K562 (cell line): ENCODE results near the gene GMPR. TPM values are rescaled to one million over a fixed set of nuclear protein-coding genes. Genes with fewer than 3 reads are reported as not detected.
A peak's percentile ranks its signal among the peaks of the same experiment; 100 is the strongest.

Source experiments
- BCL6 ChIP-seq: fragments of 250-450 bp; sonication (Bioruptor Pico); IDR thresholded peaks from 2 replicates; pipeline ENCODE4 v1.4.0; 2020
- CBFA2T3 ChIP-seq: fragments of 450-650 bp; IDR thresholded peaks from 2 replicates; pipeline ENCODE4 v1.6.1; 2017
- CHAMP1 ChIP-seq: fragments of 450-650 bp; IDR thresholded peaks from 2 replicates; pipeline ENCODE4 v1.6.1; 2016; ENCODE audit warnings: mild to moderate bottlenecking
- FOXA3 ChIP-seq, 2 experiments: fragments of 450-650 bp in 1 of 2; sonication (generic) in 1 of 2; formaldehyde crosslinking; IDR thresholded peaks in 1 of 2; conservative IDR thresholded peaks in 1 of 2; 2 replicates each; pipeline versions ENCODE4 v1.4.0 to v1.8.0; 2020 to 2022; ENCODE audit warnings: mild to moderate bottlenecking in 2 of 2, missing genetic modification reagents in 1 of 2
- KAT7 ChIP-seq: sonication (generic); formaldehyde crosslinking; IDR thresholded peaks from 2 replicates; pipeline ENCODE4 v1.8.0; 2022; ENCODE audit warnings: missing genetic modification reagents, mild to moderate bottlenecking, borderline replicate concordance
- KDM5B ChIP-seq: fragments of 200-600 bp; sonication (generic); IDR thresholded peaks from 2 replicates; pipeline ENCODE4 v1.6.1; 2012; ENCODE audit warnings: low read depth, mild to moderate bottlenecking, moderate library complexity, low read length, control low read depth, inconsistent platforms; ENCODE audit not compliant: insufficient replicate concordance
- MCM7 ChIP-seq, 2 experiments: fragments of 450-650 bp; IDR thresholded peaks; 2 replicates each; pipeline ENCODE4 v1.6.1; 2016 to 2018
- MLLT1 ChIP-seq, 2 experiments: fragments of 450-650 bp; IDR thresholded peaks; 2 replicates each; pipeline ENCODE4 v1.6.1; 2016
- NFATC3 ChIP-seq: fragments of 450-650 bp; IDR thresholded peaks from 2 replicates; pipeline ENCODE4 v1.6.1; 2017; ENCODE audit warnings: mild to moderate bottlenecking
- POLR2A ChIP-seq: fragments of 450-650 bp; conservative IDR thresholded peaks from 2 replicates; pipeline ENCODE4 v1.6.1; 2016
- POLR2AphosphoS5 ChIP-seq: IDR thresholded peaks from 2 replicates; pipeline ENCODE4 v1.6.1; 2011; ENCODE audit warnings: mild to moderate bottlenecking, low read depth, low read length, moderate library complexity; ENCODE audit not compliant: control insufficient read depth, insufficient read depth
- RHOXF2B ChIP-seq: fragments of 250-450 bp; sonication (Bioruptor Pico); conservative IDR thresholded peaks from 2 replicates; pipeline ENCODE4 v1.5.1; 2021
- SETDB1 ChIP-seq: IDR thresholded peaks from one replicate; pipeline ENCODE4 v1.6.1; 2012; ENCODE audit warnings: low read length, control low read depth, inconsistent platforms
- SRSF1 ChIP-seq: fragments of 200-400 bp; formaldehyde crosslinking; IDR thresholded peaks from 2 replicates; pipeline ENCODE4 v1.6.1; 2017; ENCODE audit warnings: mild to moderate bottlenecking, low read depth, low read length, moderate library complexity
- TAF7 ChIP-seq: fragments of 450-650 bp; IDR thresholded peaks from 2 replicates; pipeline ENCODE4 v1.6.1; 2016; ENCODE audit warnings: missing genetic modification characterization, missing compliant biosample characterization
- TARDBP ChIP-seq: fragments of 450-650 bp; IDR thresholded peaks from 2 replicates; pipeline ENCODE4 v1.6.1; 2016
- ZNF134 ChIP-seq: fragments of 250-450 bp; sonication (Bioruptor Pico); conservative IDR thresholded peaks from 2 replicates; pipeline ENCODE4 v1.4.0; 2020
- ZNF143 ChIP-seq: sonication (generic); formaldehyde crosslinking; IDR thresholded peaks from 2 replicates; pipeline ENCODE4 v1.9.0; 2022; ENCODE audit warnings: mild to moderate bottlenecking, missing genetic modification reagents
- ZNF212 ChIP-seq: fragments of 450-650 bp; formaldehyde crosslinking; IDR thresholded peaks from 2 replicates; pipeline ENCODE4 v1.4.0; 2020; ENCODE audit warnings: mild to moderate bottlenecking
- ZNF41 ChIP-seq: fragments of 250-450 bp; sonication (Bioruptor Pico); conservative IDR thresholded peaks from 2 replicates; pipeline ENCODE4 v1.4.0; 2020; ENCODE audit warnings: mild to moderate bottlenecking
- ZNF584 ChIP-seq: fragments of 200-800 bp; sonication (Bioruptor generic); IDR thresholded peaks from 2 replicates; pipeline ENCODE4 v1.6.1; 2016; ENCODE audit warnings: low read depth, mild to moderate bottlenecking, missing genetic modification characterization, missing compliant biosample characterization
- ZNF785 ChIP-seq: fragments of 250-450 bp; sonication (Bioruptor Pico); IDR thresholded peaks from 2 replicates; pipeline ENCODE4 v1.4.0; 2020; ENCODE audit warnings: mild to moderate bottlenecking
- polyA plus RNA-seq, 8 experiments: library from polyadenylated mRNA; depleted of rRNA in 4 of 8; stranded (reverse) in 5 of 8; unstranded in 3 of 8; fragments of >200 nt; fragmentation: Nextera tagmentation in 2 of 8; fragmentation: Illumina TruSeq in 1 of 8; extraction: Ambion mirVana in 2 of 8; extraction: Trizol in 1 of 8; gene quantifications; 2 replicates each; pipeline versions ENCODE4 v1.2.1 to v1.2.3, GENCODE V29; 2011 to 2014; ENCODE audit warnings: inconsistent platforms in 1 of 8, missing spikeins in 1 of 8
- total RNA-seq, 7 experiments: library from RNA; depleted of rRNA in 6 of 7; stranded (reverse); fragments of >200 nt in 6 of 7; fragmentation: Illumina TruSeq in 2 of 7; extraction: Trizol in 2 of 7; gene quantifications; 2 replicates each; pipeline versions ENCODE4 v1.2.1 to v1.2.3, GENCODE V29; 2011 to 2021; ENCODE audit warnings: low replicate concordance in 1 of 7
- TF ChIP-seq, protein P1 (sequence below): fragments of 250-450 bp; sonication (Bioruptor Pico); IDR thresholded peaks from 2 replicates; pipeline ENCODE4 v1.8.0; 2022; ENCODE audit warnings: moderate library complexity, mild to moderate bottlenecking, inconsistent platforms
- TF ChIP-seq, protein P2 (sequence below), 2 experiments: fragments of 250-450 bp in 1 of 2; fragments of 450-650 bp in 1 of 2; sonication (Bioruptor Pico) in 1 of 2; IDR thresholded peaks; 2 replicates each; pipeline versions ENCODE4 v1.6.1 to v1.8.0; 2016 to 2021; ENCODE audit warnings: mild to moderate bottlenecking in 2 of 2, moderate library complexity in 2 of 2, missing compliant biosample characterization in 1 of 2, missing genetic modification characterization in 1 of 2

GMPR gene
- total and polyA plus RNA-seq, 9 of the 15 experiments (the other 6 are each of a cell fraction or from before 2014, with no cell fraction given): 34.6 to 83.7 (median 49.8) TPM

DNA sequence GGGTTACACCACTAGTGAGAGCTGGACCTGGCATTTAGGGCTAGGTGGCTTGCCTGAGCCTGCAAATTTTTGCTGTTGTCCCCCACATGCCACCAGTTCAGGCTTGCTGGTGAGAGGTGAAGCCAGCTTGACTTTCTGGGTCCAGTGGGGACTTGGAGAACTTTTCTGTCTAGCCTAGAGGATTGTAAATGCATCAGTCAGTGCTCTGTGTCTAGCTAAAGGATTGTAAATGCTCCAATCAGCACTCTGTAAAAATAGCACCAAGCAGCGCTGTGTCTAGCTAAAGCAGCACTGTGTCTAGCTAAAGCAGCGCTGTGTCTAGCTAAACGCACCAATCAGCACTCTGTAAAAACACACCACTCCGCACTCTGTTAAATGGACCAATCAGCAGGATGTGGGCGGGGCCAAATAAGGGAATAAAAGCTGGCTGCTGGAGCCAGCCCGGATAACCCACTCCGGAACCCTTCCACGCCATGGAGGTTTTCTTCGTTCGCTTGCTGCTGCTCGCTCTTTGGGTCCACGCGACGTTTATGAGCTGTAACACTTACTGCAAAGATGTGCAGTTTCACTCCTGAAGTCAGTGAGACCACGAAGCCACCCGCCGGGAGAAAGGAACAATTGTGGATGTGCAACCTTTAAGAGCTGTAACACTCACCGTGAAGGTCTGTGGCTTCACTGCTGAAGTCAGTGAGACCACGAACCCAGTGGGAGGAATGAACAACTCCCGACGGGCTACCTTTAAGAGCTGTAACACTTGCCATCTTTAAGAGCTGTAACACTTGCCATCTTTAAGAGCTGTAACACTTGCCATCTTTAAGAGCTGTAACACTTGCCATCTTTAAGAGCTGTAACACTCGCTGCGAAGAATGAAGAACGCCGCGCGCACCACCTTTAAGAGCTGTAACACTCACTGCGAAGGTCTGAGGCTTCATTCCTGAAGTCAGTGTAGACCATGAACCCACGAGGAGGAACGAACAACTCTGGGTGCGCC lies 27.3 kb downstream of the GMPR start (continued):
- TF ChIP-seq BCL6 (CRISPR knock-in tag) (peak; percentile 76; the same call in 1 of the 2 replicates), POLR2AphosphoS5 (peak; percentile 99), FOXA3 (CRISPR knock-in tag; conservative IDR thresholded peaks at IDR 0.05 in 1 of 2, IDR thresholded peaks at IDR 0.05 in 1 of 2) (peak; percentile 60 to 74; a peak in 3 of 4 replicates), SRSF1 (no peak), MLLT1 (IDR thresholded peaks at IDR 0.05) (peak; percentile 99 to 100), TAF7 (peak; percentile 90), ZNF212 (CRISPR knock-in tag) (peak; percentile 88), ZNF785 (no peak), ZNF41 (peak; percentile 76), POLR2A (peak; percentile 100), NFATC3 (peak; percentile 84), ZNF584 (CRISPR knock-in tag) (no peak), CHAMP1 (peak; percentile 84; the same call in 1 of the 2 replicates), KAT7 (CRISPR knock-in tag) (peak; percentile 91), CBFA2T3 (peak; percentile 53; the same call in 1 of the 2 replicates), MCM7 (IDR thresholded peaks at IDR 0.05) (no peak), ZNF143 (CRISPR knock-in tag) (no peak), KDM5B (peak; percentile 99), ZNF134 (CRISPR knock-in tag) (no peak; the same call in 1 of the 2 replicates), RHOXF2B (CRISPR knock-in tag) (peak; percentile 95), SETDB1 (no peak), TARDBP (peak; percentile 94)
- TF ChIP-seq, protein P1, sequence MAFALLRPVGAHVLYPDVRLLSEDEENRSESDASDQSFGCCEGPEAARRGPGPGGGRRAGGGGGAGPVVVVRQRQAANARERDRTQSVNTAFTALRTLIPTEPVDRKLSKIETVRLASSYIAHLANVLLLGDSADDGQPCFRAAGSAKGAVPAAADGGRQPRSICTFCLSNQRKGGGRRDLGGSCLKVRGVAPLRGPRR (CRISPR knock-in tag): peak; percentile 76; the same call in 1 of the 2 replicates
- TF ChIP-seq, protein P2, sequence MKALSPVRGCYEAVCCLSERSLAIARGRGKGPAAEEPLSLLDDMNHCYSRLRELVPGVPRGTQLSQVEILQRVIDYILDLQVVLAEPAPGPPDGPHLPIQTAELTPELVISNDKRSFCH (CRISPR knock-in tag; IDR thresholded peaks at IDR 0.05): no peak
- TF ChIP-seq, protein P2 (tag; IDR thresholded peaks at IDR 0.05): peak; percentile 82
